ENCODE results near the gene RCAN1.

DNA sequence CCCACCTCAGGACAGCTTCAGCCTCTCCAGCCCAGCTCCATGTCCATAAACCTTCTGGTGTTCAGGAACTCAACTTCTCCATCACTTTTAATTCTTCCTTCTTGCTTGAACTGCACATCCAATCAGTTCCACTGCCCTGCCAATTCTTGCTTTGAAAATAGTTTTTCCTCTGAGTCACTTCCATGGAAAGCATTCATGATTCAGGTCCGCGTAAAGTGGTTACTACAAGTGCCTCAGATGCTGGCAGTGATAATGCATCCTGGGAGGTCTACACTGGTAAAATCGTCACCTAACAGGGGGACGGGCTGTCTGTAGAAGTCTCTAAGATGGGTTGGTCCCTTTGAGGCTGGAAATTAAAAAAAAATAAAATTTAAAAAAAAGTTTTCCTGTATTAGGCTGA, 25.9 kb upstream of the RCAN1 start:
- TF ChIP-seq, protein P1, sequence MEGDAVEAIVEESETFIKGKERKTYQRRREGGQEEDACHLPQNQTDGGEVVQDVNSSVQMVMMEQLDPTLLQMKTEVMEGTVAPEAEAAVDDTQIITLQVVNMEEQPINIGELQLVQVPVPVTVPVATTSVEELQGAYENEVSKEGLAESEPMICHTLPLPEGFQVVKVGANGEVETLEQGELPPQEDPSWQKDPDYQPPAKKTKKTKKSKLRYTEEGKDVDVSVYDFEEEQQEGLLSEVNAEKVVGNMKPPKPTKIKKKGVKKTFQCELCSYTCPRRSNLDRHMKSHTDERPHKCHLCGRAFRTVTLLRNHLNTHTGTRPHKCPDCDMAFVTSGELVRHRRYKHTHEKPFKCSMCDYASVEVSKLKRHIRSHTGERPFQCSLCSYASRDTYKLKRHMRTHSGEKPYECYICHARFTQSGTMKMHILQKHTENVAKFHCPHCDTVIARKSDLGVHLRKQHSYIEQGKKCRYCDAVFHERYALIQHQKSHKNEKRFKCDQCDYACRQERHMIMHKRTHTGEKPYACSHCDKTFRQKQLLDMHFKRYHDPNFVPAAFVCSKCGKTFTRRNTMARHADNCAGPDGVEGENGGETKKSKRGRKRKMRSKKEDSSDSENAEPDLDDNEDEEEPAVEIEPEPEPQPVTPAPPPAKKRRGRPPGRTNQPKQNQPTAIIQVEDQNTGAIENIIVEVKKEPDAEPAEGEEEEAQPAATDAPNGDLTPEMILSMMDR (IDR thresholded peaks at IDR 0.05): no peak
- no peak for TF ChIP-seq POLR2A (IDR thresholded peaks at IDR 0.05)

All from body of pancreas (tissue), 4 donors.